Globus pallidus (tissue), 1 donor: ENCODE measurements around the gene CNOT10.
"Not testable (repeated sequence)": the region's sequence is repeated elsewhere in the genome, so short reads cannot be mapped to it uniquely, and the experiment has no call there.

Source experiments
- DNase-seq: peaks from one replicate; pipeline ENCODE4 v3.0.0-alpha.2; 2015; ENCODE audit warnings: low spot score

The CNOT10 gene

DNA sequence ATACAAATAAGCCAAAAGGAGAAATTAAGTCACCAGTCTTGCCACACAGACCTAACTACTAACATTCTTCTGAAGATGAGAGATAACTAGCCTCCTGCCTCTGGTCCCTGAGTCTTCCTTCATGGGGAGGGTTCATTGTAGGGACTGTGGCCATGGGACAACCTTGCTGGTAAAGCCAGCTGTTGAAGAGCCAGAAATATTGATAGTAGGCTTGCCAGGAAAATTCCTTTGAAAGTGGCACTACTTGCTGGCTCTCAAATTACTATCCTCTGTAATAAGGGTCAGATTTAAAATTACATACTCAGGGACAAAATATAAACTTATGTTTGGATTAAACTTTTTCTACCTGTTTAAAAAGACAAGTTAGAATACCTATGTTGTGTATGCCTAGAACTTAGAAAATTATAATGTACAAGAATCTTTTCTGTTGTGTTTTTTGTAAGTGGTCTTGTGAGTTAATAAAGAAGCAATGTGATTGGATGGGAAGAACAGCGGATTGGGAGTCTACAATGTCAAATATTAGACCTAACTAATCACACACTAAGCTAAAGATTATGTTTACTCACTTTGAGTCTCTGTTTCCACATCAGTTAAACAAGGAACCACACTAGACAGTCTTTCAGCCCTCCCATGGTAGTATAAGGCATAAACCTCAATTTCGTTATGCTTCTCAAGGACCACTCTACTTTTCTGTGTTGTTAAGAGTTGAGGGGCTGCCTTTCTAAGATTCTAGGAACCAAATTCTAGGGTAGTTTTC is 72.8 kb downstream of the CNOT10 start:
- no peak for DNase-seq

DNA sequence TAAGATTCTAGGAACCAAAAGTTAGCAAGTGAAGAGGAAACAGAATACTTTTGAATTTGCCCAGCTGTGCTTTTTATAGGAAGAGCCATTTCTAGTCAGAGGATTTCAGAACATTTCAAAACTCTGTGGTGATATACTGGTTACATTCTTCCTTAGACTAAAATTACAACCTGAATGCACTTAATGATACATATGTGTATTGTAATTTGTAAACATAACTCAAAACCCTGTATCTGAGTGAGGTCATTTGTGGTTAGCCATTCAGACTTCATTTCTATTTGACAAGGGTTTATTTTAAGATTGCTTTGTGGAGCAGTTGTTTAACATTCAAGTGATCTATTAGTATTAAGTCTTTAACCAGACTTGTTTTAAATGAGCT is 73.4 kb downstream of the CNOT10 start:
- no peak for DNase-seq

DNA sequence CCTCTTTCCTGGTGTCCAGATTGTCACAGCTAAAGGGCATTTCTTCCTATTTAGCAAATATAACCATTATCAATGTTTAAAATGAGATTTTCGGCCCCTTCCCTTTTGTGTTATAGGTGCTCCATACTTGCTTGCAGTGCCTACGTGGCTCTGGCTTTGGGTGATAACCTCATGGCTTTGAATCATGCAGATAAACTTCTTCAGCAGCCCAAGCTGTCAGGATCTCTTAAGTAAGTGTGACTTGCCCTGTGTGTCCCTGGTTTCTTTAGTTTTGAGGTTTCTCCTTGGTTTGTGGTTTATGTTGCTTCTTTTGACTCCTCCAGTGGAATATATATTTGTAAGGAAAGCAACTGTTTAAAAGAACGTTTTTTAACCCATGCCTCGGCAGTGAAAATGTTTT is 74.4 kb downstream of the CNOT10 start:
- no peak for DNase-seq

DNA sequence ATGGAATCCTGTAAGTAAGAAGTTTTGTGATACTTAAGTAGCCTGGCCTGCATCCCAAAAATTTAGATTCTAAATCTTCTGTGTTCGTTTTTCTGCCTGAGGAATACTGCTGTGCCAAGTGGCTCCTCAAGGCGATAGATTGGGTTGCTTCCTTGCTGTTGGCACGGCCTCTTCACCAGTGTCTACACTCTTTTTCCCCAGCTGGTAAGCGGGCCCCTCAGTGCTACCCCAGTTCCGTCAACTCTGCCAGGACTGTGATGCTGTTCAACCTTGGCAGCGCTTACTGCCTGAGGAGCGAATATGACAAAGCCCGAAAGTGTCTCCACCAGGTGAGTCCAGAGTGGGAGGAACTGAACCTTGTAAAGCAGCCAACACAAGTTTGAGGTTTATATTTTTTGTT is 79.5 kb downstream of the CNOT10 start:
- no peak for DNase-seq

DNA sequence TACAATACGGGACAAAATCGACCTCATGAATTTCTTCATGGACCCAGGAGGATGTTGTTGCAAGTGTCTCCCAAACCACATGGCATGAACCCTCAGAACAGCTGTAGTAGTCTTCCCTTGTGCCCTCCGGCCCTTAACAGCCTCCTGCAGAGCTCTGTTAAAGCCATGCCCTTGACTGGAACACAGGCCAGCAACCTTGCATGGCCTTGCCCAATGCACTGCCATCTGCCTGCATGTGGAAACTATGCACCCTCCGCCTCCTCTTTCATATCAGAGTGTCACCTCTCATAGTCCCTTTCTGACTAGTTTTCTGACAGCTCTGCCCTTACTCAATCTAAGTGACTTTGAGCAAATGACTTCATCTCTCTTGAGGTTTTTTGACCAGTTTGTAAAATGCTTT is 93.4 kb downstream of the CNOT10 start:
- DNase-seq: no peak

DNA sequence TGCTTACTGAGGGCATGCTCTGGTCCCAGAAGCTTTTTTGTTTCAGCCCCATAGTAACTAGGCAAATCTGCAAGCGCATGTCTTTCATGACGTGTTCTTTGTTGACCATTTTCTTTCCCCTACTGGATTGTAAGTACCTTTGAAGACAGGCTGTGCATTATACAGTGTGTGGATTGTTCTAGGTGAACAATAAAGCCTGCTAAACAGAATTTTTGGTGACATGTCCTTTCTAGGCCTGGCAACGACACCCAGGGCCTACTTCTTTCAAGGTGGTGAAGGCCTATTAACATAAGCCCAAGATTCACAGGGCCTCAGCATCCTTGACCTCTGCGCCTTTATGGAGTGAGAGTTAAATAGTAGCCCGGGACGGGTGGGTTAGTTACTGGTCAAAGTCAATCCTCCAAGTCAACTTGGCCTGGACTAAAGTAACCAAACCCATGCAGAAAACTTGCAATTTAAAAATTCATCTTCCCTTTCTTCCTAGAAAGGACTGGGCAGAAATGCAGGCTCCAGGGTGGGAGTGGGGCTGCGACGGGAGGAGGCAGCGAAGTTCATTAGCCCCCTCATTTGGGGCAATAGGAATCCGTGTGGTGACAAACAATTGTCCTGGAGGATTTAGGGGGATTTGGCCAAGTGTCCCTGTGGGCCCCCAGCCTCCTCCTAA is 95.2 kb downstream of the CNOT10 start:
- DNase-seq: no peak

DNA sequence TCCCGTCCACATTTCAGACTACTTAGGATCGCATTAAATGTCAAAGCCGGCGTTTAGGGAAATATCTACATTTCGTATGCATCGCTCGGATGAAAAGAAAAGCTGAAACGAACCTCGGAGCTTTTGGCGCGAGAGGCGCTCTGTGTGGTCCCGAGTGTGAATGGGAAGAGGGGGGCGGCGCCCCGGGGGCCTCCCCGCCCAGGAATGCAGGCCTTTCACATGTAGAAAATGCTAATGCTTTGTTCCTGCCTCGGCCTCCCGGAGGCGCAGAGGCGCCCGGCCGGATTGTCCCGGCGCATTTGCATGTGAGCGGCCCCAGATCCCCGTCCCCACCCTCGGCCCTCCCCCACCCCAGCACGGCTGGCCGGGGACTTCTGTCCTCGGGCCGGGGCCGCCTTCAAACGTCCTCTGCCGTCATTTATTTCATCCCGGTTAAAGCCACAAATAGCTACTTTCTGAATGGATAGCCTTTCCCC is 95.8 kb downstream of the CNOT10 start:
- peak; percentile 3 for DNase-seq

DNA sequence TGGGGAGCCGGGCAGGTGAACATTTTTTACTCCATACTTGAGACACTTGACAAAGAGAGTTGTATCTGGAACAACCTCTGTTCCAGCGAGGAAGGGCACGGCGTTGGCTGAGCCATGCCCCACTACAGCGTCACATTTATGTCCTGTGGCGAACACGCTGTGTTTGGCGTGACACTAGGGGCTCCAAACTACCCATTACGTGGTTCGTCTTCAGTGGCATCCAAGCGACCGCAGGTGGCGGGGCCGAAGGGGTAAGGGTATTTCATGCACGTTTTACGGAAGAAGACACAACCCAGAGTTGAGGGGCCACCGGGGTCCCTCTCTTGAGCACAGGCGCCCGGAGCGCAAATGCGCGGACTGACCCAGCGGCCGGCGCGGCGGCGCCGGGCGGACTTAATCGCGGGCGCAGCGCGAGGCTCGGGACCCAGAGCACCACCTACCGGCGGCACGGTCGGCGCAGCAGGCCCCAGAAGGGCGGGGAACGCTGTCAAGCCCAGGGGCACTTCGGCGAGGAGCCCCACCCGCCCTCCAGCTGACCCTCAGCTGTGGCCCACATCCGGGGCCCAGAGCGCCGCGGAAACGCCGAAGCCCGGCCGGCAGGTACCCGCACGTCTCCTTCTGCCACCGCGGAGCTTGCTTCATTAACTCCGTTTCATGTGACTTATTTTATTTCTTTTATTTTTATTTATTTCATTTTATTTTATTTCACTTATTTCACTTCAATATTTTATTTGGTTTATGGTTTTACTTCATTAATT is 96.4 kb downstream of the CNOT10 start:
- DNase-seq: peak; percentile 57

DNA sequence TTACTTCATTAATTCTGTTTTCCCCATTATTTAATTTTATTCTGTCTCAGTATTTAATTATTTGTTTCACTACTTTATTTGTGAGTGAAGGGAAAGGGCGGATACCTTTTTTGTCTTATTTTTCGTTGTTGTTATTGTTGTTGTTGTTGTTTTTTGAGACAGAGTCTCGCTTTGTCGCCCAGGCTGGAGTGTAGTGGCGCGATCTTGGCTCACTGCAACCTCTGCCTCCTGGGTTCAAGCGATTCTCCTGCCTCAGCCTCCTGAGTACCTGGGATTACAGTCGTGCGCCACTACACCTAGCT is 96.9 kb downstream of the CNOT10 start:
- not testable (repeated sequence) for DNase-seq

DNA sequence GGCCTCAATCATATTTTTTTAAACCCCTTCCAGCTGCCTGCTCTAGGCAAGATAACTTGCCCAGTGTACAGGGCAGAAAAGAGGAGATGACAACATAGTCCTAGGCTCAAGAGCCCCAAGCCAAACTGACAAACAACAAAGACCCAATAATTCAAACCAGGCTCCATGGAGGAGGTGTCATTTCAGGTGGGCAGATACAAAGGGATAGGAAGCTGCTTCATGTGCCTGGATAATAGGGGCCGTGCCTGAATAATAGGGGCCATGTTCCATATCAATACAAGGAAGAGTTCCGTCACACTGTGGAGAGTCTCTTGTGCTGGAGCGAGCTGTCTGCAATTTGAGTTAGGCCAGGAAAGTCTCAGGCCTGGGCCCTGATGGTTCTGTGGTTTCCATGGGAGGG is 97.4 kb downstream of the CNOT10 start:
- DNase-seq: no peak

DNA sequence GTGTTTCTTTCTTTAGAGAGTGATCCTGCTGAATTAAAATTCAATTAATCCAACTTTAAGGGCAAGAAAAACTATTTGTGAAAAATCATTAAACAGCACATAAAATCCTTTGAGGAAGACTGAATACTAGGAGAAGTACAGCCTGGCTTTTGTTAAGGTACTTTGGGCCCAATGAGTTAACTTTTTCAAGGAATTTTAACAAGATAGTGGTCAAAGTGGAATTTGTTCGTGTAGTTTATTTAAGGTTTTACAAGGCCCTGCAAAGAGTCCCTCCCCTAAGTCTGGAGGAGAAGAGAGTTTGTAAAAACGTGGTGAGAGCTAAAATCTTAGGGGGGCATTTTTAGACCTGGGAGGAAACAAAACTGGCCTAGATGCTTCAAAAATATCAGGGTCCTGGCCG is 106.8 kb downstream of the CNOT10 start:
- no peak for DNase-seq

DNA sequence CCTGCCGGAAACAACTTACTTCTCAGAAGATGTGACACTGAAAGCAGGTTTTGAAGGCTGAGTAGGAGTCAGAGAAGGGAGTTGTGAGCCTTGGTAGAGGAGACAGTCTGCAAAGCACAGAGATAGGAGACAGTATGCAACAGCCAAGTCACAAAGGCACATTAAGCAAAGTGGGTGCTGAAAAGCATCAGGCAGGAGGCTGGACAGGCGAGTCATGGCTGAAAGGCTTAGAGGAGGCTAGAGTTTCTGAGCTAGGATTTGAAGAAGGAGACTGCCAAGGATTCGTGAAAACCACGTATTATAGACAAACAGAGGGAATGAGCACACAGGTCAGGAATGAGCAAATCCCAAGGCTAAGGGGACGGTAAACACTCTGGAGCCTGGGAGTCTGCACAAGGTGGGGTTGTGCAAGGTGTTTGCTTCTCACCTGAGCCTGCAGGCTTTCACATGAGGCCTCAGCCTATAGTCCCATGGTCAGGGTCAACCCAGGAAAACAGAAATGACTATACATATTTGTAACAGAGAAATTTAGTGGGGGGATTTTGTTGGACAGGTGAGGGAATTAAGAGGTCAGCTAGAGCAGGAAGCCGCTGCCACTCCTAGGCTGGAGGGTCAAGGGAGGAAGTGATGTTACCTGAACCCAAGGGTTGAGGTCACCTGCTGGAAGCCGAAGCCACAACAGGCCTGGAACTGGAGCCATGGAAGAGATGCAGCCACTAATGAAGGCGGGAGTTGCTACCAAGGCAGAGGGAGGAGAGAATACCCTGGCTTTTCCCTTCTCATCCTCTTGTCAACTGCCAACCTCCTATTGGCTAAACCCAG is 109.7 kb downstream of the CNOT10 start:
- DNase-seq: no peak

DNA sequence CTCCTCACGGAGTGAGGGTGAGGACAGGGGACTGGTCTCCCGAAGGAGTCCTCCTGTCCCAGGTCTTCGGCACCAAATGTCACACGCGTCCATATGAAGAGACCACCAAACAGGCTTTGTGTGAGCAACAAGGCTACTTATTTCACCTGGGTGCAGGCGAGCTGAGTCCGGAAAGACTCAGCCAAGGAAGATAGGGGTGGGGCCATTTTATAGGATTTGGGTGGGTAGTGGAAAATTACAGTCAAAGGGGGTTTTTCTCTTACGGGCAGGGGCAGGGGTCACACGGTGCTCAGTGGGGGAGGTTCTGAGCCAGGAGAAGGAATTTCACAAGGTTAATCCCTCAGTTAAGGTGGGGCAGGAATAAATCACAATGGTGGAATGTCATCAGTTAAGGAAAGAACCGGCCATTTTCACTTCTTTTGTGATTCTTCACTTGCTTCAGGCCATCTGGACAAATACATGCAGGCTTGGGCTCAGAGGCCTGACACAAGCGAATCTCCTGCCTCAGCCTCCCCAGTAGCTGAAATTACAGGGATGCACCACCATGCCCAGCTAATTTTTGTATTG is 111.5 kb downstream of the CNOT10 start:
- DNase-seq: not testable (repeated sequence)

DNA sequence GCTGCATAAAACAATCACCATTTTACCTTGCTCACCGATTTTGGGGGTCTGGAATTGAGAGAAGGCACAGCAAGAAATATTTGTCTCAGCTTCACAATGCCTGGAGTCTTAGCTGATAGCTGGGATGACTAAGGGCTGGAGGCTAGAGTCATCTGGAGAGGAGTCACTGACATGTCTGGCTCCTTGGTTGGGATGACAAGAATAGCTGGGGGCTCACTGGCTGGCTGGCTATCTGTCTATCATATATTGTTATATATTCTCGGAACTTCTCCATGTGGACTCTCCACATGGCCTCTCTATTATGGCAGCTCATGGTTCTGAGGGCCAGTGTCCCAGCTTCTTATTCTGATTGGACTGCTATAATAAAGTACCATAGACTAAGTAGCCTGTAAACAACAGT is 112.8 kb downstream of the CNOT10 start:
- DNase-seq: no peak

DNA sequence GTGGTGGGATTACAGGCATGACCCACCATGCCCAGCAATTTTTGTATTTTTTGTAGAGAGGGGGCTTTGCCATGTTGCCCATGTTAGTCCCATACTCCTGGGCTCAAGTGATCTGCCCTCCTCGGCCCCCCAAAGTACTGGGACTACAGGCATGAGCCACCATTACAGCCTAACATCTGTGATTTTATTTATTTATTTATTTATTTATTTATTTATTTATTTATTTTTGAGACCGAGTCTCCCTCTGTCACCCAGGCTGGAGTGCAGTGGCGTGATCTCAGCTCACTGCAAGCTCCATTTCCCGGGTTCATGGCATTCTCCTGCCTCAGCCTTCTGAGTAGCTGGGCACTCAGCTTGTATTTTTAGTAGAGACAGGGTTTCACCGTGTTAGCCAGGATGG is 116.5 kb downstream of the CNOT10 start:
- not testable (repeated sequence) for DNase-seq

DNA sequence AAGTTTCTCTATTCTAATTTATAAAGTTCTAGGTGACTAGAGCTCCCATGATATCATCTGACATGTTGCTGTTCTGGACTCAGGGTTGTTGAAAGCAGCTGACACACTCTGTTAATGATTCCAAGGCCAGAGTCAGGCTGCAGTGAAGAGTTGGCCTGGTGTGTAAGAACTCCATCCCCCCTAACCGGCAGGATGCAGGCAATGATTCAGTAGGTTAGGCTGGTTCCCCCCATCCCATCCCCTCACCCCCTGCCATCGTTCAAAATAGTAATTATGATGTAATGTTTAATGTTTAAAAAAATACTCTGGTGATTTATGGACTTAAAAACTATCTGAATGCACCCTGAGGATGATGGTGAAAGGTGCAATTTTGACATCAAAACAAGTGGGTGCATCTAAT is 128.2 kb downstream of the CNOT10 start:
- DNase-seq: no peak

DNA sequence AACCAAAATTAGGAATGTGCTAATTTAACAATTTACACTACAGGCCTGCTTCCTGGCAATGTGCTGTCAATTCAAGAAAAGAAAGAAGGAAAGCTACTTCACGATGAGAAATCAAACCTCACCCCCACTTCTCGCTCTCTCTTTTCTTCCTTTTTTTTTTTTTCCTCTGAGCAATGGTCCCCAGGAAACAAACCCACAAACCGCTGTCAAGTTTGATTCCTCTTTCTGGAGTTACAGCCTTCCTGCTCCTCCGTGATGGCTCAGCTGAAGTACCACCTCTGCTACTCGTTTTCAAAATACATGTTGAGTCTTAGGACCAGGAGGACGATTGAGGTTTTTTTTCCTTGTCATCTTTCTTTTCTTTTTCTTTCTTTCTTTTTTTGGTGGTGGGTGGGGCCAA is 129.4 kb downstream of the CNOT10 start:
- peak; percentile 15 for DNase-seq

DNA sequence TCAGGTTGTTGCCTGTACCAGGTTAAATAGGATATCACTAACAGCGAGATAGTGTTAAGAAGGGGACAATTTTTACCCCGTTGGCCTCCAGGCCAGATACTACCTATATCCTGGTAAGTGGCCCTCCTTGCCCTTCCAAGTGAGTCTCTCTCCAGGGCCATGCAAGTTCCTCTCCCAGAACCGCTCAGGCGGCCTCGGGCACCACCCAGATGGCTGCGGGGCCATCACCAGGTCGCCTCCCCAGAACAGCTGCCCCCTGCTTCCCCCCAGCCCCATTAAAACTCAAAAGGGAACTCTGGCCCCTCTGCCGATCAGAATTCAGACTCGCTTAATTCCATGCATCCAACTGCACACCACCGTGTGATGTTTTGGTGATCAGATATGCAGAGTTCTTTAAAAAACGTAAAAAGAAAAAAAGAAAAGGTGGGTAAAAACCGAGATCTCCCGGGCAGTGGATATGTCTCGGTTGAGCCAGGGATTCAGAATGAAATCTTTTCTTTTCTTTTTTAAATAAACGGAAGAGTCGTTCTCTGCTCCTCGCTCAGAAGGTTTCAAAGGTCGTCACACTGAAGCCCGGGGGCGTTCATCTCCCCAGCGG is 131.0 kb downstream of the CNOT10 start:
- no peak for DNase-seq

DNA sequence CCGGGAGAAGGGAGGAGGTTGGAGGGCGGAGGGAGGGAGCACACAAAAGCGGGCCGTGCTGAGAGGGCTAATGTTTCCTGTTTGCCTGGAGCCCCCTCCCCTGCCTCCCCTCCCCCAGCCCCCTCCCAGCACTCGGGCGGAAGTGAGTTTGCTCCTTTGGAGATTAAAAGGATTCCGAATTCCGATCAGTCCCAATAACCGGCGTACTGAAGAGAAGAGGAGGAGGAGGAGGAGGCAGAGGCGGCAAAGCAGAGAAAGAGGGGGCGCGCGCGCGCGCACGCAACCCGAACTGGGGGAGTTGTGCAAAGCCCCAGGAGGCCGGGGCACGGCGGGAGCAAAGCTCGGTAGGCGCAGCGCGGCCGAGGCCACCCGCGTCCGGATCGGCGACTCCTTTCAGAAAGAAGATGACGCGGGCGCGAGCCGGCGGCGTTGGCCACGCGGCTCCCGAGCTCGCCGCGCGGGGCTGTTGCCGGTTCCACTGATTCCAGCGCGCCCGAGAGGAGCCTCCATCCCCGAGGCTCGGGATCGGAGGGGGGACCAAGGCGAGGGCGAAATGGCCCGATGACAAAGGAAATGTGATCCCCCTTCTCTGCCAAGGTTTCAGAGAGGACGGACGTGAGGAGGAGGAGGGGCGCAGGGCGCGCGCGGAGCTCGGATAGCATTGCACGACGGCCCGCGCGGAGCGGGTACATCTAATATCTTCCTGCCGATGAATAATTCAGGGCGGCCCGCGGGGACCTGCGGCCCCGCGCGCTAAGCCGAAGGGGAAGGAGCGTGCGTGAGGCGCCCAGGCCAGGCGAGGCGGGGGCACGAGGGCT is 131.7 kb downstream of the CNOT10 start:
- DNase-seq: no peak

DNA sequence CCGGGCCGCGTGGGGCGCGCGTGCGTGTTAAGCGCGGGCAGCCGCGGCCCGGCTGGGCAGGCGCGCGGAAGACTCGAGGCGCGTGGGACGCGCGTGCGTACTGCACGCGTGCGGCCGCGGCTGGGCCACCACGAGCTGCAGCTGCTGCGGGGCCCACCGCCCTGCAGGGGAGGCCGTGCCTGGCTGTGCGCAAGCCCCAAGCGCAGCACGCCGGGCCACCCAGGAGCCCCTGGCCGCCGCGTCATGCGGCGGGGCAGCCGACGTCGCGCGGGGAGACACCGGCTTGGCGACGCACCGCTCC is 132.2 kb downstream of the CNOT10 start:
- DNase-seq: no peak
